ENCODE measurements around the gene UBE2D3. TPM values are rescaled to one million over a fixed set of nuclear protein-coding genes. Genes with fewer than 3 reads are reported as not detected.
A peak's percentile ranks its signal among the peaks of the same experiment; 100 is the strongest.

UBE2D3 gene
- total RNA-seq = 100 to 1,000 TPM; 154 to 316 (median 267) TPM

DNA sequence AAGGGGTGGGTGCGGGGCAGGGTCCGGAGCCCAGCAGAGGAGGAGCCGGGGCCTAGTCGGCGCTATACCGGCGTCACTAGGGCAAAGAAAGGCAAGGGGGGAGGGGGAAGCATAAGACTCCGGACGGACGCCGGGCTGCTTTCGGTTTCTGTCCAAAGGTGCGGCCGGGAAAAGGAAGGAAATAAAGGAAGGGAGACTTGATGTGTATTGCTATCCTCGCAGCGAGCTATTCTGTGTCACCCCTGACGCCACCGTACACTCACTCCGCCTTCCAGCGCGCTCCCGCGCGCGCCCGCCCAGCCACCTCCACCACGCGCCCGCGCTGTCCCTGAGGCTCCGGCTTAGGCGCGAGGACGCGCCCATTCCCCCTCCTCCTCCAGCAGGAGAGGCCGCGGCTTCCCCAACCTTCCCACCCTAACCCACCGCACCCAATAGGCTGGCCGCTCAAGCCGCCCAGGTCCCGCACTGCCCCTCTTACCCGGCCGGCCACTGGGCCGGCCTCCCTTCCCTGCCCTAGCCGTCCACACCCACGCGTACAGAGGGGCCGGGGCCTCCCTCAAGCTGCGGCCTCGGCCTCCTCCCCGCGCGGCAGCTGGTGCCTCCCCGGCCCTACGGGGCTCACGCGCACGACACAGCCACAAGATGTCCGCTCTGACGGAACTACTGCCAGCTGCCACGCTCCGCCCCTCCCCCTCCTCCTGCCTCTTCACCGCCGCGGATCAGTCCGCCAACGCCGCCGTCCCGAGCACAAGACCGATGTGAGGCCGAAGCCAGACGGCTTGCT, at the start of gene UBE2D3:
Gene UBE2D3 (minus strand): TSS at position 662 of the 784 bp plus-strand sequence. CDS start 1,043 bp downstream, outside the sequence.
- Histone ChIP-seq H3K4me3 (peak within 1 kb of the TSS; percentile 86 to 98 (median 95)), H3K27me3 (no peaks in the 10 kb centered on the region), H3K36me3 (no peaks in the 10 kb centered on the region), H3K4me1 (peaks cover 9 to 40% (median 34%) of the 10 kb centered on the region in 4 donors), H3K9me3 (no peaks in the 10 kb centered on the region), H3K27ac (peak within 1 kb of the TSS; percentile 99 to 100 (median 100))
- DNase-seq = peak; percentile 96
- in situ Hi-C loops (cut with MboI; ENCODE audit: low pct_ligation_motif_present in 1 of 4, low pct_unique_long_range_greater_than_20kb in 1 of 4, low sequenced_read_pairs in 3 of 4) = loop anchor here in 1 of 4 donors (25.0 kb wide), 1 partner anchor 185 kb away; the partner anchor contains the start of gene SLC9B1
- 0 to 1% methylated on average over 14 to 58 of the region's 73 CpGs for WGBS, 2 donors (ENCODE audit: low coverage in 1 of 2)
- TF ChIP-seq CTCF (IDR thresholded peaks at IDR 0.05) (peak in 1 of 5 experiments; percentile 19), EP300 (IDR thresholded peaks at IDR 0.05; ENCODE audit: low read depth) (peak; percentile 12), POLR2AphosphoS5 (IDR thresholded peaks at IDR 0.05) (peak; percentile 92 to 95 (median 93)), POLR2A (IDR thresholded peaks at IDR 0.05) (peak; percentile 92)
- intact Hi-C loops (cut with DNase I; ENCODE audit: low total_unique reads) = loop anchor here (2.0 kb wide), 1 partner anchor 42 kb away; the partner anchor contains the start of gene CISD2

DNA sequence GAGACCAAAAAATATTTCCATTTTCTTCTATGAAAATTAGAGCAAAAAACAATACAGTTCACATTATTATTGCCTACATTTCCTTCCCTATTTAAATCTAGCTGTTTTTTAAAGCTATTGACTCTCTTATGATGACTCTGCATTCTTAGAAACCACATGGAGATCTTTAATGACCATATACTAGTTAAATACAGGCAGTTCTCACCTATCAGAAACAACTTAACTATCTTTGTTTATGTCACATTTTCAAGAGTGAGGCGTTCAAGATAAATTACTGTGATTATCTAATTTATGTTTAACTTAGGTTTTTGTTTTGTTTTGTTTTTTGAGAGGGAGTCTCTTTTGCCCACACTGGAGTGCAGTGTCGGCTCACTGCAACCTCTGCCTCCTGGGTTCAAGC, 44.4 kb upstream of the UBE2D3 start:
- H3K4me3 ChIP-seq = no peak overlapping the region
- intact Hi-C loops (cut with DNase I; ENCODE audit: low total_unique reads) (no loop called here), in situ Hi-C loops (cut with MboI; ENCODE audit: low pct_ligation_motif_present in 1 of 4, low pct_unique_long_range_greater_than_20kb in 1 of 4, low sequenced_read_pairs in 3 of 4) (no loop called here)
- peaks cover 0 to 9% (median 0%) of the 10 kb centered on the region in 4 donors for H3K36me3 ChIP-seq
- DNase-seq = no peak
- H3K9me3 ChIP-seq = no peaks in the 10 kb centered on the region
- 66 to 75% methylated on average over 2 of the region's 2 CpGs for WGBS, 2 donors (ENCODE audit: low coverage in 1 of 2)
- peaks cover 0 to 30% (median 13%) of the 10 kb centered on the region in 4 donors for H3K4me1 ChIP-seq
- H3K27ac ChIP-seq = no peak overlapping the region
- TF ChIP-seq POLR2A (IDR thresholded peaks at IDR 0.05) (no peak), EP300 (IDR thresholded peaks at IDR 0.05; ENCODE audit: low read depth) (no peak), CTCF (IDR thresholded peaks at IDR 0.05) (no peak), POLR2AphosphoS5 (IDR thresholded peaks at IDR 0.05) (no peak)
- H3K27me3 ChIP-seq = no peaks in the 10 kb centered on the region

- 1 to 6% methylated on average over 17 to 19 of the region's 19 CpGs for WGBS, 2 donors (ENCODE audit: low coverage in 1 of 2)
- DNase-seq = no peak
- no peaks in the 10 kb centered on the region for H3K9me3 ChIP-seq
- H3K27me3 ChIP-seq = no peaks in the 10 kb centered on the region
- intact Hi-C loops (cut with DNase I; ENCODE audit: low total_unique reads) = loop anchor here (2.0 kb wide), 1 partner anchor 43 kb away; the partner anchor contains the start of gene UBE2D3
- no peaks in the 10 kb centered on the region for H3K36me3 ChIP-seq
- H3K4me3 ChIP-seq = peak overlapping the region; percentile 61 to 76 (median 69)
- in situ Hi-C loops (cut with MboI; ENCODE audit: low pct_ligation_motif_present in 1 of 4, low pct_unique_long_range_greater_than_20kb in 1 of 4, low sequenced_read_pairs in 3 of 4) = no loop called here
- peaks cover 0 to 30% (median 13%) of the 10 kb centered on the region in 4 donors for H3K4me1 ChIP-seq
- TF ChIP-seq EP300 (IDR thresholded peaks at IDR 0.05; ENCODE audit: low read depth) = no peak
- TF ChIP-seq POLR2AphosphoS5 (IDR thresholded peaks at IDR 0.05) = no peak
- TF ChIP-seq CTCF (IDR thresholded peaks at IDR 0.05) = no peak
- no peak for TF ChIP-seq POLR2A (IDR thresholded peaks at IDR 0.05)
- peak overlapping the region; percentile 90 to 98 (median 96) for H3K27ac ChIP-seq
These were observed 42.3 kb upstream of the UBE2D3 start for GRCh38 chr4:102869569-102870197.
